GM19438 (cell line): ENCODE data around the gene MCHR2.
"Not testable (repeated sequence)": the region's sequence is repeated elsewhere in the genome, so short reads cannot be mapped to it uniquely, and the experiment has no call there.

Source experiments
- ATAC-seq: cut with Tn5 transposase; IDR thresholded peaks from one replicate; pipeline ENCODE4 v1.9.1; 2021; ENCODE audit warnings: low read depth; ENCODE audit not compliant: unreplicated experiment

MCHR2 gene, protein sequence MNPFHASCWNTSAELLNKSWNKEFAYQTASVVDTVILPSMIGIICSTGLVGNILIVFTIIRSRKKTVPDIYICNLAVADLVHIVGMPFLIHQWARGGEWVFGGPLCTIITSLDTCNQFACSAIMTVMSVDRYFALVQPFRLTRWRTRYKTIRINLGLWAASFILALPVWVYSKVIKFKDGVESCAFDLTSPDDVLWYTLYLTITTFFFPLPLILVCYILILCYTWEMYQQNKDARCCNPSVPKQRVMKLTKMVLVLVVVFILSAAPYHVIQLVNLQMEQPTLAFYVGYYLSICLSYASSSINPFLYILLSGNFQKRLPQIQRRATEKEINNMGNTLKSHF

GRCh38 chr6:99993533-99994251, at the start of gene MCHR2:
MCHR2 (minus strand) TSS chr6:99994223; CDS start chr6:99956147, 38,076 bp downstream.
- no peak for ATAC-seq

DNA sequence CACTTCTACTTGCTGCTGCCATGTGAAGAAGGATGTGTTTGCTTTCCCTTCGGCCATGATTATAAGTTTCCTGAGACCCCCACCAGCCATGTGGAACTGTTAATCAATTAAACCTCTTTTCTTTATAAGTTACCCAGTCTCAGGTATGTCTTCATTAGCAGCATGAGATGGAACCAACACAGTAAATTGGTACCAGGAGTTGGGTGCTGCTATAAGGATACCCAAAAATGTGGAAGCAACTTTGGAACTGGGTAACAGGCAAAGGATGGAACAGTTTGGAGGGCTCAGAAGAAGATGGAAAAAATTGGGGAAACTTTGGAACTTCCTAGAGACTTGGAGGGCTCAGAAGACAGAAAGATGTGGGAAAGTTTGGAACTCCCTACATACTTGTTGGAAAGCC, 44.5 kb upstream of the MCHR2 start:
- ATAC-seq = not testable (repeated sequence)

GRCh38 chr6:100035873-100036653, 42.0 kb upstream of the MCHR2 start:
- peak; percentile 98 for ATAC-seq

DNA sequence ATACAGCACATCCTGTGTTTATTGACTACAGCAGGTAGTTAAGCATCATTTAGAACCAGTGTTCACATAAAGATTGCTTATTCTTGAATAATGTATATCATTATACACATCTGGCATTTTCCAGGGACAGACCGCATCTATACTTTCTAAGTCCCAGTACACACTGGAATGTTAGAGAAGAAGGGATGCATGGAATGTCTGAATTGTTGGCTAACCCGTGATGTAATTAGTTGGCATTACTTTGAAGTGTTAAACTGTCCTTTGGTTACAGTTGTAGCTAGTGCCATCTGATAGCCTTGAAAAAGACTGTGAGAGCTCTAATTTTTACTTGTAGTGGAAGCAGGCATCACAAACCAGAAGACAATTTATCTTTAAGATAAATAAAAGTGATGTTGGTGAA, 29.8 kb upstream of the MCHR2 start:
- ATAC-seq = no peak

GRCh38 chr6:100022847-100023246, 28.8 kb upstream of the MCHR2 start:
- ATAC-seq = no peak

GRCh38 chr6:100008857-100009256, 14.8 kb upstream of the MCHR2 start:
- ATAC-seq = no peak

DNA sequence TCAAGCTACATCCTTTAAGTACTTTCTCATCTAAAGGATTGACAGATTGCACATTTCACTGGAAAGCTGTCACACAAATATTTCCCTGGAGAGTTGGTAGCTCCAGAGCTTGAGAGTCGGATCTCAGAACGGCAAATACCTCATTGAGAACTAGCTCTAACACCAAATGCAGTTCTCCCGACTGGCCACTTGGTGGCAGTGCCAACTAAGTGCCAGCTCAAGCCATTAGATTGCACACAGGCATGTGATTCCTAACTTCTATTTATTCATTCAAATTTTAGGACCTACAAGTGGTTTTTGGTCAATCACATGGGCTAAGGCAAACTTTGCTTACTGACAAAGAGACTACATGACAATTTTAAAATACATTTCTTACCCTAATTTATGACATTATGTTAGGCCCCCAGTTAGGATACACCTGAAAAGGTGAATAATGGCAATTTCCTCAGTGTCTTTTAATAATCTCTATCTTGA, 7.9 kb upstream of the MCHR2 start:
- peak; percentile 86 for ATAC-seq

DNA sequence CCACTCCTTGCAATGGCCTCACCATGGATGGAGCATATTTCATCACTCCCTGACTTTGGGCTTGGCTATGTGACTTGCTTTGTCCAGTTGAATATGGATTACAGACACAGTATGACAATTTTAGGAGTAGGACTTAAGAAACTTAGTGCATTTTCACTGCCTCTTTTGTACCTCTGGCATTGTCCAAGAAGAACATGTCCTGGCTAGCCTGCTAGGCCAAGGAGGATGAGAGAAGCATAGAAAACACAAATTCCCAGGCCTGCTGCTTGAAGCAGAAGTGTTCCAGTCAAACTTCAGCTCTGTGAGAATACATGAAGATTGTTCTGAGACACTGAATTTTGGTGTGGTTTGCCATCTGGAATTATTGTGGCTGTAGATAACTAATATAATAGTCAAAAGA, 3.1 kb upstream of the MCHR2 start:
- ATAC-seq = no peak

DNA sequence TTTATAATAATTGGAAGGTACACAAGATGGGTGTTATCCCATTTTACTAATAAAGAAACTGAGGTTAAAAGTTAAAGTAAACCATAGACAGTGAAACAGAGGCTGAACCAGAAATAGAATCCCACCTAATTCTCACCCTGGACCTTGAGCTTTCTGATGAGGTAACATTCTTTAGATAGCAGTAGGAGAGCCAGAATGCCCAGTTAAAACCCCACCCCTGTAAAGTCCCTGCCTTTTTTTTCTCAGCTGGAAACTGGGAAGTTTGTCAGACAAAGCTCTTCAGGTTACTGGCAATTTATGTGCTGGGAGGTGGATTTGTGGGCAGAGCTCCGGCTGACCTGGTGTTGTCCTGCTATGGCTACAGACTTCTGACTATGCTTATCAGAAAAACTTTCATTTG, 1.9 kb upstream of the MCHR2 start:
- no peak for ATAC-seq

DNA sequence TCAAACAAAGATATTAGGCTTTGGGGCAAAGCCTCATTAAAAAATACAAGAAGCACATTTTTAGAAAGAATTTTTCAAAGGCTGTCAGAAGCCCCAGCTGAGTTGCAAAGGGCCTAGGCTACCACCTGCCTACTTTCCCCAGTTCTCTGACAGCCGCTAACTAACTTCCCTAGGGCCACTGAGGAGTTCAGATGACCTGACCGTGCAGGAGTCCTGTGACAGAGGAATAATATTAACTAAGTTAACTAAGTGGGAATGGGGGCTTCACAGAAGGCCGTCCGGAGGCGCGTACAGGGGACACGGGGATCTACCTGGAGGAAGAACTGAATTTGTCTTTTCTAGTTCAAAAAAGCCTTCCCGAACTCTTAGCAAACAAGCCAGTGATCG, 884 bp downstream of the MCHR2 start:
- ATAC-seq = no peak

DNA sequence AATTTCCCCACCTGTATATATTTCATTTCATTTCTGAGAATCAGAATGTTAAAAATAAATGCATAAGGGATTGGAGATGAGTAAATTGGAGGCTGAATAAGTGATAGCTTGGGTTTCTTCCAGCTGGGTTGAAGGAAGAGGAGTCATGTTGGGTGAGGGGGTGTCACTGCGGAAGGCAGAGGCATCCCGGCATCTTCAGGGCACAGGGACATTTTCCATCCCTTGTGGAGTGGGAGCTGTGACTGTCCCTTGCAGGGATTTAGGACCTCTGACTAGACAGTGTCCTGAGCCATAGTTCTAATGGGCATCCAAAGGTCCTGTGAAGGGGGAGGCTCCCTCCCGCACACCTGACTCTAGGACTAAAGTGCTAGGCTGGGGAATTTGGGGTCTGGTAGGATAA, 2.1 kb downstream of the MCHR2 start:
- ATAC-seq = no peak

- ATAC-seq = no peak
These were observed 13.3 kb downstream of the MCHR2 start for GRCh38 chr6:99980741-99981140.

- ATAC-seq = no peak
These were observed 14.1 kb downstream of the MCHR2 start for GRCh38 chr6:99979953-99980352.

- ATAC-seq = no peak
These were observed 27.0 kb downstream of the MCHR2 start for GRCh38 chr6:99967052-99967451.

DNA sequence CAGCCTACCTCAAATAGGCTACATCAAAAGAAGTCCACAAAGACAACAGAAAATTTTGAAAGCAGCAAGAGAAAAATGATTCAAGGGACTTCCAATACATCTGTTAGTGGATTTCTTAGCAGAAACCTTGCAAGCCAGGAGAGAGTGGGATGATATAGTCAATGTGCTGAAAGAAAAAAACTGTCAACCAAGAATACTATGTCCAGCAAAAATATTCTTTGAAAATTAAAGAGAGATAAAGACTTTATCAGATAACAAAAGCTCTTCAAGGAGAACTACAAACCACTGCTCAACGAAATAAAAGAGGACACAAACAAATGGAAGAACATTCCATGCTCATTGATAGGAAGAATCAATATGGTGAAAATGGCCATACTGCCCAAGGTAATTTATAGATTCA, 34.0 kb downstream of the MCHR2 start:
- no peak for ATAC-seq

GRCh38 chr6:99951016-99951805, 42.8 kb downstream of the MCHR2 start:
- no peak for ATAC-seq

DNA sequence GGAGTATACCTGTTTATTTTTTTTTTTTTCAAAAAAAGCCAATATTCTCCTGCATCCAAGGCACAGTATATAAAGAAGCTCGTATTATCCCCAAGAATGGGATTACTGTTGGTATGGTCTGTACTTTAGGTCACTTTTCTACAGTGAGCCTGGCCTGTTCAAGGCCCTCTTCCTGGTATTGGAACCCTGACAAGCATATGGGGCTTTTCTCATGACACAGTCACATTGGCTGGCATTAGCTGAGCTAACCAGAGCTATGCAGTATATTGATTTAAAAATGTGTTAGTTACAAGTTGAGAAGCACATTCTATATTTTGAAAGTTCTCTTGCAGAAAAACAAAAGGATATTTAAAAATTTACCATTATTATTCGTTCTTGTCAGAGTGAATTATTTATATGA, 48.0 kb downstream of the MCHR2 start:
- no peak for ATAC-seq

- ATAC-seq = no peak
These were observed 50.2 kb downstream of the MCHR2 start for GRCh38 chr6:99943846-99944245.

- ATAC-seq = no peak
These were observed 53.4 kb downstream of the MCHR2 start for GRCh38 chr6:99940582-99940981.

DNA sequence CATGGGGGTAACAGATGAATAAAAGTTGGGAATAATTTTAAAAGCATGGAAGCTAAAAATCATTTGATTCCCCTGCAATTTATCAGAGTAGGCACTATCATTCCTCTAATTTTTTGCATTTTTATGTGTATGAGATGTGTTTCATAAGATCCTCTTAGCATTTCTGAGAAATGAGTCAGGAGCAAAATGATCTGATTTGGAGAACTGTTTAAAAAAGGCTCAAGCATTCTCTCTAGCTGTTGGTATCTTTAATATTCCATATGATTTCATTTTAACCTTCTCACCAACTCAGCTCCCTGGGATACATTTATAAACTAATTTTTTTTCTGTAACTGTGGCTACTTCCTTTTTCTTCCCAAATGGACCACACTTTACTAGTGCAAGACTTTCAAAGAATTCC, 60.9 kb downstream of the MCHR2 start:
- ATAC-seq = no peak
